ENCODE data around the gene NEK10.

- TF ChIP-seq, protein P1, sequence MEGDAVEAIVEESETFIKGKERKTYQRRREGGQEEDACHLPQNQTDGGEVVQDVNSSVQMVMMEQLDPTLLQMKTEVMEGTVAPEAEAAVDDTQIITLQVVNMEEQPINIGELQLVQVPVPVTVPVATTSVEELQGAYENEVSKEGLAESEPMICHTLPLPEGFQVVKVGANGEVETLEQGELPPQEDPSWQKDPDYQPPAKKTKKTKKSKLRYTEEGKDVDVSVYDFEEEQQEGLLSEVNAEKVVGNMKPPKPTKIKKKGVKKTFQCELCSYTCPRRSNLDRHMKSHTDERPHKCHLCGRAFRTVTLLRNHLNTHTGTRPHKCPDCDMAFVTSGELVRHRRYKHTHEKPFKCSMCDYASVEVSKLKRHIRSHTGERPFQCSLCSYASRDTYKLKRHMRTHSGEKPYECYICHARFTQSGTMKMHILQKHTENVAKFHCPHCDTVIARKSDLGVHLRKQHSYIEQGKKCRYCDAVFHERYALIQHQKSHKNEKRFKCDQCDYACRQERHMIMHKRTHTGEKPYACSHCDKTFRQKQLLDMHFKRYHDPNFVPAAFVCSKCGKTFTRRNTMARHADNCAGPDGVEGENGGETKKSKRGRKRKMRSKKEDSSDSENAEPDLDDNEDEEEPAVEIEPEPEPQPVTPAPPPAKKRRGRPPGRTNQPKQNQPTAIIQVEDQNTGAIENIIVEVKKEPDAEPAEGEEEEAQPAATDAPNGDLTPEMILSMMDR (conservative IDR thresholded peaks at IDR 0.05), result no peak
- TF ChIP-seq ZFX (IDR thresholded peaks at IDR 0.05), result no peak
These were observed 287.6 kb downstream of the NEK10 start for GRCh38 chr3:27081566-27081965.

Measured in C4-2B (cell line).